Transverse colon (tissue), 4 donors: ENCODE measurements around the gene PTPRD. TPM values are rescaled to one million over a fixed set of nuclear protein-coding genes. Genes with fewer than 3 reads are reported as not detected.

Source experiments
- DNase-seq: peaks from one replicate; pipeline ENCODE4 v3.0.0-alpha.2; 2019
- H3K27ac ChIP-seq, 4 donors: fragments of 200-600 bp; sonication (generic); 2 replicates each; pipeline ENCODE4 v1.5.1; 2016 to 2018; ENCODE audit warnings: inconsistent platforms in 4 of 4
- H3K27me3 ChIP-seq: fragments of 200-600 bp; sonication (generic); 2 replicates; pipeline ENCODE4 v1.5.1; 2017; ENCODE audit warnings: inconsistent platforms
- H3K36me3 ChIP-seq, 4 donors: fragments of 200-600 bp; sonication (generic); 2 replicates each; pipeline ENCODE4 v1.5.1; 2017 to 2019; ENCODE audit warnings: inconsistent platforms in 4 of 4
- H3K4me1 ChIP-seq, 4 donors: fragments of 200-600 bp; sonication (generic); 2 replicates each; pipeline ENCODE4 v1.5.1; 2017 to 2020; ENCODE audit warnings: inconsistent platforms in 4 of 4
- H3K4me3 ChIP-seq, 4 donors: fragments of 200-600 bp; sonication (generic); 1 replicate in 1 of 4; 2 replicates in 3 of 4; pipeline versions ENCODE4 v1.5.1 to v1.6.1; 2017 to 2019; ENCODE audit warnings: inconsistent platforms in 4 of 4
- H3K9me3 ChIP-seq, 2 donors: fragments of 200-600 bp; sonication (generic); 2 replicates each; pipeline ENCODE4 v1.5.1; 2017 to 2019; ENCODE audit warnings: inconsistent platforms in 2 of 2
- CTCF ChIP-seq, 5 experiments: fragments of 200-600 bp in 3 of 5; fragments of 450-650 bp in 2 of 5; sonication (generic) in 3 of 5; IDR thresholded peaks; 1 replicate in 2 of 5; 2 replicates in 3 of 5; pipeline ENCODE4 v1.5.1; 2016 to 2017; ENCODE audit warnings: antibody characterized with exemption in 5 of 5, inconsistent platforms in 3 of 5, mild to moderate bottlenecking in 2 of 5, moderate library complexity in 1 of 5
- EP300 ChIP-seq: sonication (generic); formaldehyde crosslinking; IDR thresholded peaks from one replicate; pipeline ENCODE4 v1.6.1; 2017; ENCODE audit warnings: antibody characterized with exemption, low read depth
- POLR2A ChIP-seq: fragments of 450-650 bp; IDR thresholded peaks from one replicate; pipeline ENCODE4 v1.6.1; 2016; ENCODE audit warnings: antibody characterized with exemption, mild to moderate bottlenecking, moderate library complexity
- POLR2AphosphoS5 ChIP-seq, 3 donors: sonication (generic); formaldehyde crosslinking; IDR thresholded peaks; one replicate each; pipeline ENCODE4 v1.6.1; 2016; ENCODE audit warnings: antibody characterized with exemption in 3 of 3
- WGBS, 2 donors: methylation state at CpG; one replicate each; pipeline ENCODE4 v1.1.5; 2018; ENCODE audit warnings: low coverage in 1 of 2; 5-methylcytosine and 5-hydroxymethylcytosine counted together
- in situ Hi-C, 4 donors: fragments of 200-750 bp; cut with MboI; loops; one replicate each; pipeline versions ENCODE4 v1.15.0 to v1.15.1; 2017; ENCODE audit warnings: low sequenced_read_pairs in 3 of 4, low pct_ligation_motif_present in 1 of 4, low pct_unique_long_range_greater_than_20kb in 1 of 4
- intact Hi-C: fragments of 100-400 bp; cut with DNase I; formaldehyde crosslinking; loops from one replicate; pipeline ENCODE4 v1.15.1; 2023; ENCODE audit warnings: low total_unique reads
- total RNA-seq, 4 donors: library from RNA; depleted of rRNA; stranded (reverse); fragments of >200 nt; gene quantifications; one replicate each; pipeline ENCODE4 v1.1.0, GENCODE V29; 2016

PTPRD gene
- total RNA-seq, 4 donors from 2014 or later, result 43.0 to 115 (median 79.1) TPM

GRCh38 chr9:8304720-8305119, 2308.1 kb downstream of the PTPRD start:
- 66 to 79% methylated on average over 2 of the region's 2 CpGs for WGBS, 2 donors
- Histone ChIP-seq H3K9me3 (peaks cover 0 to 4% of the 10 kb centered on the region in 2 donors), H3K27me3 (no peaks in the 10 kb centered on the region), H3K27ac (no peak overlapping the region), H3K36me3 (no peaks in the 10 kb centered on the region), H3K4me1 (no peaks in the 10 kb centered on the region), H3K4me3 (no peak overlapping the region)
- intact Hi-C loops, result no loop called here
- TF ChIP-seq EP300, result no peak
- TF ChIP-seq POLR2A, result no peak
- TF ChIP-seq POLR2AphosphoS5 (IDR thresholded peaks at IDR 0.05), result no peak
- TF ChIP-seq CTCF (IDR thresholded peaks at IDR 0.05), result no peak
- DNase-seq, result no peak
- in situ Hi-C loops, result no loop called here

GRCh38 chr9:8301296-8301695, 2311.5 kb downstream of the PTPRD start:
- H3K36me3 ChIP-seq, result no peaks in the 10 kb centered on the region
- intact Hi-C loops, result no loop called here
- H3K4me3 ChIP-seq, result no peak overlapping the region
- H3K27ac ChIP-seq, result no peak overlapping the region
- no peaks in the 10 kb centered on the region for H3K4me1 ChIP-seq
- H3K9me3 ChIP-seq, result peaks cover 0 to 4% of the 10 kb centered on the region in 2 donors
- in situ Hi-C loops, result no loop called here
- no peaks in the 10 kb centered on the region for H3K27me3 ChIP-seq
- DNase-seq, result no peak
- no peak for TF ChIP-seq CTCF (IDR thresholded peaks at IDR 0.05)
- no peak for TF ChIP-seq POLR2AphosphoS5 (IDR thresholded peaks at IDR 0.05)
- TF ChIP-seq POLR2A, result no peak
- TF ChIP-seq EP300, result no peak
- WGBS, 2 donors, result 67 to 73% methylated on average over 3 of the region's 3 CpGs

GRCh38 chr9:8297047-8297446, 2315.8 kb downstream of the PTPRD start:
- intact Hi-C loops, result no loop called here
- no peak for DNase-seq

GRCh38 chr9:8292657-8293056, 2320.1 kb downstream of the PTPRD start:
- in situ Hi-C loops (no loop called here), intact Hi-C loops (no loop called here)
- DNase-seq, result no peak
- Histone ChIP-seq H3K9me3 (no peaks in the 10 kb centered on the region), H3K4me3 (no peak overlapping the region), H3K4me1 (peaks cover 0 to 5% (median 1%) of the 10 kb centered on the region in 4 donors), H3K27me3 (no peaks in the 10 kb centered on the region), H3K27ac (no peak overlapping the region), H3K36me3 (no peaks in the 10 kb centered on the region)
- WGBS, 2 donors, result 69% methylated on average over 4 of the region's 4 CpGs; no CpG with 5 or more reads in 1 of the 2 donors
- no peak for TF ChIP-seq POLR2AphosphoS5 (IDR thresholded peaks at IDR 0.05)
- TF ChIP-seq EP300, result no peak
- TF ChIP-seq CTCF (IDR thresholded peaks at IDR 0.05), result no peak
- TF ChIP-seq POLR2A, result no peak

More at GRCh38 chr9:8297047-8297446, 2315.8 kb downstream of the PTPRD start:
- Histone ChIP-seq H3K4me1 (no peaks in the 10 kb centered on the region), H3K9me3 (no peaks in the 10 kb centered on the region), H3K27me3 (no peaks in the 10 kb centered on the region), H3K4me3 (no peak overlapping the region), H3K36me3 (no peaks in the 10 kb centered on the region), H3K27ac (no peak overlapping the region)
- WGBS, 2 donors, result 87 to 100% methylated on average over 1 to 3 of the region's 3 CpGs
- in situ Hi-C loops, result no loop called here
- TF ChIP-seq EP300 (no peak), CTCF (IDR thresholded peaks at IDR 0.05) (no peak), POLR2A (no peak), POLR2AphosphoS5 (IDR thresholded peaks at IDR 0.05) (no peak)
